Superior temporal gyrus (tissue), 1 donor: Measurements from ENCODE around the gene CHCHD2.
"Not testable (repeated sequence)": the region's sequence is repeated elsewhere in the genome, so short reads cannot be mapped to it uniquely, and the experiment has no call there.

Experiments used
- DNase-seq: peaks from one replicate; pipeline ENCODE4 v3.0.0-alpha.2; 2016; ENCODE audit errors: extremely low spot score

Gene CHCHD2

GRCh38 chr7:56106108-56107073, at the start of gene CHCHD2:
TSS of gene CHCHD2 (minus strand) at chr7:56106476. CDS start at chr7:56106413, 63 bp downstream.
- peak; percentile 99 for DNase-seq

- not testable (repeated sequence) for DNase-seq
Measured at GRCh38 chr7:56131062-56131461, 24.8 kb upstream of the CHCHD2 start.

- DNase-seq = no peak
Measured at GRCh38 chr7:56127241-56127975, 21.1 kb upstream of the CHCHD2 start.

GRCh38 chr7:56125831-56126230, 19.6 kb upstream of the CHCHD2 start:
- no peak for DNase-seq

- DNase-seq = no peak
Measured at GRCh38 chr7:56124981-56125380, 18.7 kb upstream of the CHCHD2 start.

GRCh38 chr7:56121440-56121839, 15.2 kb upstream of the CHCHD2 start:
- DNase-seq = no peak

GRCh38 chr7:56115852-56116538, 9.7 kb upstream of the CHCHD2 start, which contains the start of gene NUPR2:
TSS of gene NUPR2 (minus strand) at chr7:56116417. CDS start at chr7:56116314, 103 bp downstream.
- DNase-seq = no peak

GRCh38 chr7:56112244-56112643, 6.0 kb upstream of the CHCHD2 start:
- DNase-seq = not testable (repeated sequence)

- DNase-seq = no peak
Measured at GRCh38 chr7:56110611-56111010, 4.3 kb upstream of the CHCHD2 start.

- DNase-seq = no peak
Measured at GRCh38 chr7:56107954-56108258, 1.6 kb upstream of the CHCHD2 start.

- no peak for DNase-seq
Measured at GRCh38 chr7:56105508-56105907, 768 bp downstream of the CHCHD2 start.

GRCh38 chr7:56104138-56104537, 2.1 kb downstream of the CHCHD2 start:
- not testable (repeated sequence) for DNase-seq

- DNase-seq = no peak
Measured at GRCh38 chr7:56099653-56100052, 6.6 kb downstream of the CHCHD2 start.

GRCh38 chr7:56098187-56099008, 7.9 kb downstream of the CHCHD2 start:
- not testable (repeated sequence) for DNase-seq

GRCh38 chr7:56097700-56098099, 8.6 kb downstream of the CHCHD2 start:
- no peak for DNase-seq

GRCh38 chr7:56092789-56093531, 13.3 kb downstream of the CHCHD2 start, which contains the start of gene PHKG1:
TSS of gene PHKG1 (minus strand) at chr7:56092952. CDS start at chr7:56088941, 4,011 bp downstream.
- peak; percentile 84 for DNase-seq

- DNase-seq = not testable (repeated sequence)
Measured at GRCh38 chr7:56092388-56092787, 13.9 kb downstream of the CHCHD2 start.

GRCh38 chr7:56091591-56091990, 14.7 kb downstream of the CHCHD2 start:
- DNase-seq = peak; percentile 27

GRCh38 chr7:56087445-56087844, 18.8 kb downstream of the CHCHD2 start:
- no peak for DNase-seq

- DNase-seq = no peak
Measured at GRCh38 chr7:56086761-56087160, 19.5 kb downstream of the CHCHD2 start.
